ENCODE data around the gene RPE.

RPE gene

GRCh38 chr2:210002158-210003157 lies at the start of gene RPE:
TSS of gene RPE (plus strand) at chr2:210002638. CDS start at chr2:210002662, 24 bp downstream.
- TF ChIP-seq GATA3 (IDR thresholded peaks at IDR 0.05; ENCODE audit: low read depth, low read length) (no peak), GATA2 (IDR thresholded peaks at IDR 0.05; ENCODE audit: low read depth, low read length) (no peak)

DNA sequence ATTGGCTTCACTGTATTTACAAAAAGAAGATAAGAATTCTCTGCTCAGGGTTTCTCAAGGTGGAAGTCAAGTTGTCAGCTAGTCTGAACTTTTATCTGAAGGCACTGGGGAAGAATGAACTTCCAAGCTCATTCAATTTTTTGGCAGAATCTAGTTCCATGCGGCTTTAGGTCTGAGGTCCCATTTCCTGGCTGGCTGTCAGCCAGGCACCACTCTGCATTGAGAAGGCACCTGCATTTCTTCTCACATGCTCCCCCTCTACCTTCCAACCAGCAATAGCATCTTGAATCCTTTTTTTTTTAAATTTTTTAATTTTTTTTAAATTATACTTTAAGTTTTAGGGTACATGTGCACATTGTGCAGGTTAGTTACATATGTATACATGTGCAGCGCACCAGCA lies 46.2 kb upstream of the RPE start:
- TF ChIP-seq GATA2 (IDR thresholded peaks at IDR 0.05; ENCODE audit: low read depth, low read length) = no peak
- no peak for TF ChIP-seq GATA3 (IDR thresholded peaks at IDR 0.05; ENCODE audit: low read depth, low read length)

DNA sequence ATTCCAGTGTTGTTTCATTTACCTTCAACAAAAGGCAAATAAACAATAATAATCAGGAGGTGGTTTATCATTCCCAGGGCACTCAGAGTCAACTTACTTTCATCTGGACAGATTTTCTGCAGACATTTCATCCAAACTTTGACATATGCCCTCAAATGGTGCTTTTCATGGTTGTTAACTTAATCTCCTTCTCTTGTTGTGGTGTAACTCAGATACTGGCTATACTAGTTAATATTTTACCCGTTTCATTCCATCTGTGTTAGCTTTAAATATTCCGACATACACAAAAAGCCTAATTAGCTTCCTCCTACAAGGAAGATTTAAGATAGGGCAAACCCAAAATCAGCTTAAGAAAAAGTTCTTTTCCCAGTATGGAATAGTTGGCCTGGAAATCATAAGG lies 44.4 kb upstream of the RPE start:
- no peak for TF ChIP-seq GATA2 (IDR thresholded peaks at IDR 0.05; ENCODE audit: low read depth, low read length)
- TF ChIP-seq GATA3 (IDR thresholded peaks at IDR 0.05; ENCODE audit: low read depth, low read length) = no peak

- TF ChIP-seq GATA2 (IDR thresholded peaks at IDR 0.05; ENCODE audit: low read depth, low read length) (no peak), GATA3 (IDR thresholded peaks at IDR 0.05; ENCODE audit: low read depth, low read length) (no peak)
Measured at GRCh38 chr2:209960045-209960444, 42.4 kb upstream of the RPE start.

DNA sequence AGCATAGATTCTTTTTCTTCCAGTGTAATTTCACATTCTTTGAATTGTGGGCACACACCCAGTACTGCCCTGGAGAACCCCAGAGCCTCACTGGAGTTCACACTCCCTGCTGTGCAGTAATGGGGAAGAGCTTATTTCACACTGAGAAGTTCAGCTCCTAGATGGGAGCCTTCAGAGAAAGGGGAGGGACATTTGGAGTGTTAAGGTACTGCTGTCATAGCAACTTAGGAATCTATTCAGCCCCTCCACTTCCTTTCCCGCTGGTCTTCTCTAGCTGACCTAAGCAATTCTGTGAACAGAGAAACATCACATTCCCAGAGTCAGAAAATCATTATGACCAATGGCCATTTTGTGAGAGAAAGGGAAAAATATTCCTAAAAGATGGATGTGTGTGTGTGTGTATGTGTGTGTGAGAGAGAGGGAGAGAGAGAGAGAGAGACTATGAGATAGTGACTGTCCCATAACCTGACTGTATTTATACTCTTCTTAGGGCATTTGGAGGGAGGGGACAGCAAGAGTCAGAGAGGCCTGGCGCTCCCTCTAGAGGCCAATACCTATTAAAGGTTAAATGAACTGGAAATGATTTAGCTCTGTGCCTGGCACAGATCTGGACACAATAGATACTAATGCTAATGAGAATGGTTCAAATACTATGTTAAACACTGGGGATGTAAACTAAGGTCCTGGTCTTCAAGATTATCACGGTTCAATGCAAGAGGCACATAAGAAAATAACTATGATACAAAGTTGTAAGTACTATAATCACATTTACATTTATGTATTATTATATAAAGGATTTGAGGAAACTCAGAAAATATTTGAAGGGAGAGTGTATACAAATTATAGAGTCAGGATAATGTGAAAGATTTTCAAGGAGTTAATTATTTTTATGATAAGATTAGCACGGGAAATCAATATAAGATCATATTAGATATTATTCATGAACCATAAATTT lies 41.5 kb upstream of the RPE start:
- TF ChIP-seq GATA2 (IDR thresholded peaks at IDR 0.05; ENCODE audit: low read depth, low read length) (no peak), GATA3 (IDR thresholded peaks at IDR 0.05; ENCODE audit: low read depth, low read length) (no peak)

GRCh38 chr2:209965723-209966122 lies 36.7 kb upstream of the RPE start:
- TF ChIP-seq GATA3 (IDR thresholded peaks at IDR 0.05; ENCODE audit: low read depth, low read length) (no peak), GATA2 (IDR thresholded peaks at IDR 0.05; ENCODE audit: low read depth, low read length) (no peak)

DNA sequence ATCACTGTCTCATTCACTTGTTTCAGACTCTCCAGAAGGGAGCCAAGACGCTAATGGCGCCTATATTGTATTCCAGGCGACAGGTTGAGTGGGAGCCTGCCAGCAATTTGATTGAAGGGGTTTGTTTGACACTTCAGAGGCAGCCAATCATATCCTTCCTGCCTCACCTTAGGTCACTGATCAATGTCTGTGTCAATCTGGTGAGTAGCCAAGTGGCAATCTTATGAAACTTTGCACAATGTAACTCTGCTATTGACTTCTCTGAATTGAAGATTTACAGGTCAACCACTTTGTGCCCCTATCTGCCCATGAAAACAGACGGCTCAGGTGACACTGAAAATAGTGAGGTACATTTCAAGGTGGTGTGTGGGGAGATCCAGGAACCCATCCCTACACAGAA lies 32.7 kb upstream of the RPE start:
- TF ChIP-seq GATA3 (IDR thresholded peaks at IDR 0.05; ENCODE audit: low read depth, low read length) = no peak
- TF ChIP-seq GATA2 (IDR thresholded peaks at IDR 0.05; ENCODE audit: low read depth, low read length) = no peak

- TF ChIP-seq GATA2 (IDR thresholded peaks at IDR 0.05; ENCODE audit: low read depth, low read length) = no peak
- TF ChIP-seq GATA3 (IDR thresholded peaks at IDR 0.05; ENCODE audit: low read depth, low read length) = no peak
Measured at GRCh38 chr2:209970271-209970670, 32.2 kb upstream of the RPE start.

GRCh38 chr2:209970711-209971110 lies 31.7 kb upstream of the RPE start:
- no peak for TF ChIP-seq GATA3 (IDR thresholded peaks at IDR 0.05; ENCODE audit: low read depth, low read length)
- no peak for TF ChIP-seq GATA2 (IDR thresholded peaks at IDR 0.05; ENCODE audit: low read depth, low read length)

DNA sequence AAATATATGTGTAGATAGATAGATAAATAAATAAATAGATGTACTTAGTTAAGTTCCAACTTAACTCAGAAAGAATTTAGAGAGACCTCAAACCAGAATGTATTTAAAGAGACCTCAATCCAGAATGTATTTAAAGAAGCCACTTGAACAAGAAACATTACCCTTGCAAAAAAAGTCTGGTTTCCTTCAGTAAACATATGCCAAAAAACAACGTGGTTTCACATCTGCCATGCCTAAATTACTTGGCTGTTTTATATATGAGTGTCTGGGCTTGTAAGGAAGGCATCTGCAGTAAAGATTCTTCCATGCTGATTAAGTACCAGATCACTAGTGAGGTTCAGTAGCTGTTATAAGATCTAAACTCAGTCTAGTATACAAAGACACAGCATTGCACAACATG lies 29.1 kb upstream of the RPE start:
- no peak for TF ChIP-seq GATA2 (IDR thresholded peaks at IDR 0.05; ENCODE audit: low read depth, low read length)
- no peak for TF ChIP-seq GATA3 (IDR thresholded peaks at IDR 0.05; ENCODE audit: low read depth, low read length)

GRCh38 chr2:209974576-209974975 lies 27.9 kb upstream of the RPE start:
- TF ChIP-seq GATA3 (IDR thresholded peaks at IDR 0.05; ENCODE audit: low read depth, low read length) = no peak
- TF ChIP-seq GATA2 (IDR thresholded peaks at IDR 0.05; ENCODE audit: low read depth, low read length) = no peak

- no peak for TF ChIP-seq GATA3 (IDR thresholded peaks at IDR 0.05; ENCODE audit: low read depth, low read length)
- no peak for TF ChIP-seq GATA2 (IDR thresholded peaks at IDR 0.05; ENCODE audit: low read depth, low read length)
Measured at GRCh38 chr2:209976698-209977385, 25.6 kb upstream of the RPE start.

DNA sequence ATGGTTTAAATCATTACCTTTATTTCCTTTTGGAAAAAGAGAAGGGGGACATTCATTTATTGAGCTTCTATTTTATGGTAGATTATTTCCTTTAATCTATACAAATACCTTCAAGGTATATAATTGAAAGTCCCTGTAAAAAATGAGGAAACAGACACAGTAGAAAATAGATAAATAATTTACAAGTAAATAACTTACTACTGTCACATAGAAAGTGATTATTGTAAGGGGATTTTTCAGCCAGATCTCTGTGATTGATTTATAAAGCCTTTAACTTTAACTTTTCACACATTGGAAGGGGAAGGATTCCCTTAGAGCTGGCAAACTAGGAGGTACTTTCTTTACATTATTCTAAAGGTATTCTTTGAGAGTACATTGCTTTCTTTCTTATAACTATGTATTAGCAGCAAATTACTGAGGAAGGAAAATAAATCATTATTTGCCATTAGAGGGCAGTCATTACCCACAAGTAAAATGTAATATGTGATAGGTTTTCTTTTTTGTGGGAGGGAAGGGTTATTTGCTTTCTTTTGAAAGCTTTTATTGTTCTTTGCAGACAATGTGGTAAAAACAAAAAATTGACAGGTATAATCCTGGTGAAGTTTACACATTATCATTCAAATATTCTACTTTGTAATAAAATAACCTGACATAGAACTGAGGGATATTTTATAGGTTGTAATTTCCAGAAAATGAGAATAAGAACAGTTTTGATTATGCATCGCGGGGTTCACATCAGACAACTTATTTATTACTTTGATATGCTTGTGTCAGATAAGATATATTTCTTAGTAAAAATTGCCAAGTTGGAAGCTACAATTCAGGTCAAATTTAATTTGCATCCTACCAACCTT lies 24.8 kb upstream of the RPE start:
- TF ChIP-seq GATA2 (IDR thresholded peaks at IDR 0.05; ENCODE audit: low read depth, low read length) (no peak), GATA3 (IDR thresholded peaks at IDR 0.05; ENCODE audit: low read depth, low read length) (no peak)
